Lung (tissue), 12 donors: ENCODE measurements around the gene NNMT. TPM values are rescaled to one million over a fixed set of nuclear protein-coding genes. Genes with fewer than 3 reads are reported as not detected.

Source experiments
- ATAC-seq: fragments of 200-7000 bp; cut with Tn5 transposase; one replicate; pipeline ENCODE4 v1.9.1; 2020; ENCODE audit warnings: moderate number of reproducible peaks; ENCODE audit not compliant: insufficient read depth, low FRiP score
- DNase-seq, 3 donors: peaks; one replicate each; pipeline ENCODE4 v3.0.0-alpha.2; 2013 to 2017
- H3K27ac ChIP-seq, 2 donors: one replicate each; pipeline ENCODE4 v1.5.1; 2013; ENCODE audit warnings: mild to moderate bottlenecking in 2 of 2, moderate library complexity in 2 of 2, control low read depth in 1 of 2, inconsistent platforms in 1 of 2, low read depth in 1 of 2, low read length in 1 of 2
- H3K27me3 ChIP-seq, 3 donors: one replicate each; pipeline ENCODE4 v1.5.1; 2013; ENCODE audit warnings: low read length in 2 of 3; ENCODE audit not compliant: control insufficient read depth in 3 of 3, insufficient read depth in 3 of 3
- H3K36me3 ChIP-seq, 4 donors: one replicate each; pipeline ENCODE4 v1.5.1; 2013; ENCODE audit warnings: low read length in 4 of 4, mild to moderate bottlenecking in 1 of 4, moderate library complexity in 1 of 4; ENCODE audit not compliant: control insufficient read depth in 4 of 4, insufficient read depth in 4 of 4
- H3K4me1 ChIP-seq, 5 donors: one replicate each; pipeline ENCODE4 v1.5.1; 2013; ENCODE audit warnings: low read length in 5 of 5, mild to moderate bottlenecking in 2 of 5, moderate library complexity in 1 of 5; ENCODE audit not compliant: control insufficient read depth in 5 of 5, insufficient read depth in 5 of 5
- H3K4me3 ChIP-seq: one replicate; pipeline ENCODE4 v1.5.1; 2013; ENCODE audit warnings: mild to moderate bottlenecking, control low read depth, moderate library complexity
- H3K9ac ChIP-seq, 2 donors: one replicate each; pipeline ENCODE4 v1.5.1; 2013; ENCODE audit warnings: low read length in 2 of 2, control low read depth in 1 of 2; ENCODE audit not compliant: insufficient read depth in 1 of 2
- H3K9me3 ChIP-seq, 4 donors: one replicate each; pipeline ENCODE4 v1.5.1; 2013; ENCODE audit warnings: low read length in 3 of 4, mild to moderate bottlenecking in 1 of 4, moderate library complexity in 1 of 4; ENCODE audit not compliant: control insufficient read depth in 4 of 4, insufficient read depth in 3 of 4
- WGBS, 2 donors: extraction: QIAGEN DNeasy Blood & Tissue Kit; methylation state at CpG; one replicate each; pipeline ENCODE4 v1.1.7; 2013; 5-methylcytosine and 5-hydroxymethylcytosine counted together
- polyA plus RNA-seq, 2 donors: library from polyadenylated mRNA; stranded (reverse); fragments of 200-250 nt; gene quantifications; one replicate each; pipeline ENCODE4 v1.2.1, GENCODE V29; 2013
- total RNA-seq, 2 donors: library from RNA; depleted of rRNA in 1 of 2; stranded (reverse); fragments of >200 nt in 1 of 2; gene quantifications; one replicate each; pipeline ENCODE4 v1.2.1, GENCODE V29; 2014 to 2021
- TF ChIP-seq, protein P1 (sequence below): IDR thresholded peaks from 2 replicates; pipeline ENCODE4 v1.5.1; 2012; ENCODE audit warnings: mild to moderate bottlenecking; ENCODE audit errors: control extremely low read depth, extremely low read depth
- donor health status: control.
- donor health status: control.
- donor health status: Bipolar disorder and iron deficiency.
- donor health status: healthy.
- donor health status: DM: yes; HTN: yes; CAD: no.

Gene NNMT
- total and polyA plus RNA-seq, 4 donors = 15.4 to 523 (median 345) TPM

DNA sequence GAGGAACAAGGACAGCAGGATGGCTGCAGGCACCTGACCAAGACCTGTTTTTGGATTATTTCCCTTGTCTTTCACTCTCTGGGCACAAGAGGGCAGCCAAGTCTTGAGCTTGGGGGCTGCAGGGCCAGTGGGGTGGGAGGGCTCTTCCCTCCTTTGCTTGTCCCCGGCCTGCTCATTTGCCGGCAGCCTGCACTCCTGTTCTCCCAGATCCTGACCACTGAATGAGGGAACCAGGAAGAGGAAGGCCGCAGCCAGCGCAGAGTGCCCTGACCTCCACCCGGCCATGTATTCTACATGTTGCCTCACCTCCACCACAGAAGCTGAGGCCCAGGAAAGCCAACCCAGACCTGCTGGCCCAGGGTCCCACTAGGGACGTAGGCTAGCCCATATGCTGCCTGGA, 15.5 kb upstream of the NNMT start:
- TF ChIP-seq, protein P1, sequence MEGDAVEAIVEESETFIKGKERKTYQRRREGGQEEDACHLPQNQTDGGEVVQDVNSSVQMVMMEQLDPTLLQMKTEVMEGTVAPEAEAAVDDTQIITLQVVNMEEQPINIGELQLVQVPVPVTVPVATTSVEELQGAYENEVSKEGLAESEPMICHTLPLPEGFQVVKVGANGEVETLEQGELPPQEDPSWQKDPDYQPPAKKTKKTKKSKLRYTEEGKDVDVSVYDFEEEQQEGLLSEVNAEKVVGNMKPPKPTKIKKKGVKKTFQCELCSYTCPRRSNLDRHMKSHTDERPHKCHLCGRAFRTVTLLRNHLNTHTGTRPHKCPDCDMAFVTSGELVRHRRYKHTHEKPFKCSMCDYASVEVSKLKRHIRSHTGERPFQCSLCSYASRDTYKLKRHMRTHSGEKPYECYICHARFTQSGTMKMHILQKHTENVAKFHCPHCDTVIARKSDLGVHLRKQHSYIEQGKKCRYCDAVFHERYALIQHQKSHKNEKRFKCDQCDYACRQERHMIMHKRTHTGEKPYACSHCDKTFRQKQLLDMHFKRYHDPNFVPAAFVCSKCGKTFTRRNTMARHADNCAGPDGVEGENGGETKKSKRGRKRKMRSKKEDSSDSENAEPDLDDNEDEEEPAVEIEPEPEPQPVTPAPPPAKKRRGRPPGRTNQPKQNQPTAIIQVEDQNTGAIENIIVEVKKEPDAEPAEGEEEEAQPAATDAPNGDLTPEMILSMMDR = peak; percentile 55
- WGBS, 2 donors = 16 to 33% methylated on average over 6 of the region's 6 CpGs
- Histone ChIP-seq H3K36me3 (no peaks in the 10 kb centered on the region), H3K4me1 (peaks cover 0 to 7% (median 0%) of the 10 kb centered on the region in 5 donors), H3K27ac (peak overlapping the region in 1 of 2 donors; percentile 36), H3K9ac (no peak overlapping the region), H3K9me3 (no peaks in the 10 kb centered on the region), H3K4me3 (no peak overlapping the region), H3K27me3 (peaks cover 0 to 2% (median 0%) of the 10 kb centered on the region in 3 donors)
- DNase-seq (peak; percentile 40 to 56 (median 49)), ATAC-seq (peak; percentile 71)

DNA sequence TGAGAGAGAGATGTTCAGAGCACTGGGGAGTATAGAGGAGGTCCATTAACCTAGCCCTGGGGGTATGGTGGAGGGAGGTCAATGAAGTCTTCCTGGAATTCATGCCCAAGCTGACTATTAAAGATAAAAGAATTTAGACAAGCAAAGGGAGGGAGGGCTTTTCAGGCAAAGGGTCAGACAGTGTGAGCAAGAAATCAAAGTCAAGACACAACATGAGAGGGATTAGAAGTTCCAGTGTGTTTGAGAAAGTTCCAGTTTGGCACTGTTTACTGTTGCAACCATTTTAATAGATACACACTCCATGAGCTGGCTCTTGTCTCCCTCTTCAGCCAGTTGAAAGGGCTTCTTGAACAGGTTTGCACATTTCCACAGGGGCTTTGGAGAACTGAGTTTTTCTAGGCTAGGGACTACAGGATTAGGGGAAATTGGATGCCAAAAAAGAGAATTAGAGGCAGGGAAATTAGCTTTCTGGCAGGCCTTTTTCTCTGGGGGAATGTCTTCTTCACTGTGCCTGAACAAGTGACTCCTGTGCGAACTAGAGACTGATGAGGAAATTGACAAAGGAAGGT, 14.7 kb upstream of the NNMT start:
- TF ChIP-seq, protein P1 = no peak
- Histone ChIP-seq H3K9me3 (no peaks in the 10 kb centered on the region), H3K9ac (no peak overlapping the region), H3K27me3 (peaks cover 0 to 2% (median 0%) of the 10 kb centered on the region in 3 donors), H3K36me3 (no peaks in the 10 kb centered on the region), H3K27ac (no peak overlapping the region), H3K4me1 (peaks cover 0 to 7% (median 0%) of the 10 kb centered on the region in 5 donors), H3K4me3 (no peak overlapping the region)
- 63 to 79% methylated on average over 1 of the region's 1 CpG for WGBS, 2 donors
- DNase-seq (no peak), ATAC-seq (no peak)

DNA sequence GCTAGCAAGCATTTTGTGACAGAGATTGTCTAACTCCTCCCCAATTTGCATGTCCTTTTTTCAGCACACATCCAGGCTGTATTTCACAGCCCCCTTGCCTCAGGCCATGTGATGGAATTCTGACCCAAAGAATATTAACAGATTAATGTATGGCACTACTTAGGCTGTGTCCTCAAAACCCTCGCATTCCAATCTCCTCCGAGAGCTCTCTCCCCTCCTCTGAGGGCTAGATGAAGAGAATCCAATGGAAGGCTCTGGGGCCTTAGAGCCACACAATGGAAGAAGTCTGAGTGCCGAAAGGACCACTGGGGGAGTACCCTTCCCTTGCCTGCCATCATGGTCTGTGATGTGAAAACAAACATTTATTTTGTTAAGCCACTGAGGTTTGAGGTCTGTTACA, 13.7 kb upstream of the NNMT start:
- ATAC-seq (no peak), DNase-seq (no peak)
- Histone ChIP-seq H3K9me3 (no peaks in the 10 kb centered on the region), H3K4me3 (no peak overlapping the region), H3K36me3 (no peaks in the 10 kb centered on the region), H3K27ac (no peak overlapping the region), H3K9ac (no peak overlapping the region), H3K4me1 (peaks cover 0 to 7% (median 0%) of the 10 kb centered on the region in 5 donors), H3K27me3 (peaks cover 0 to 2% (median 0%) of the 10 kb centered on the region in 3 donors)
- TF ChIP-seq, protein P1 = no peak
- 85 to 93% methylated on average over 3 of the region's 3 CpGs for WGBS, 2 donors

DNA sequence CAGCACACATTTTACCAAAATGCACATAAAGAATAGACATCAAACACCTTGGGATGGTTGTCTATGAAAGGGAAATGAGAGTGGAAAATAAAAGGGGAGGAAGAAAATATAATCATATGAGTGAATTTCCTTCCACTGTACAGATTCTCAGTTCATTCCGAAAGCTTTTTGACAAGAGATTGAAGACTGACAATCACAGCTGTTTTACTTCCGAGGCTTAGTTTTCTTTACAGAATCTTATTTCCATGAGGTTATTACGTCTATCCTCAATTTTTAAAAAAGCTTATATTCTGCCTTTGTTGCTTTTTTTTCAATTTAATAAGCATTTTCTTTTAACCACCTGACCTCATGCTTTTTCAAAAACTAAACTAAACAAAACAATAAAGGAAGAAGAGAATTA, 12.8 kb upstream of the NNMT start:
- Histone ChIP-seq H3K9me3 (no peaks in the 10 kb centered on the region), H3K4me3 (no peak overlapping the region), H3K27ac (no peak overlapping the region), H3K27me3 (peaks cover 0 to 2% (median 0%) of the 10 kb centered on the region in 3 donors), H3K36me3 (no peaks in the 10 kb centered on the region), H3K4me1 (peaks cover 0 to 7% (median 0%) of the 10 kb centered on the region in 5 donors), H3K9ac (no peak overlapping the region)
- TF ChIP-seq, protein P1 = no peak
- ATAC-seq = no peak
- no peak for DNase-seq
- WGBS, 2 donors = 78 to 83% methylated on average over 3 of the region's 3 CpGs
